ENCODE measurements around the gene PON3.
"Not testable (repeated sequence)": the region's sequence is repeated elsewhere in the genome, so short reads cannot be mapped to it uniquely, and the experiment has no call there.

Gene PON3

DNA sequence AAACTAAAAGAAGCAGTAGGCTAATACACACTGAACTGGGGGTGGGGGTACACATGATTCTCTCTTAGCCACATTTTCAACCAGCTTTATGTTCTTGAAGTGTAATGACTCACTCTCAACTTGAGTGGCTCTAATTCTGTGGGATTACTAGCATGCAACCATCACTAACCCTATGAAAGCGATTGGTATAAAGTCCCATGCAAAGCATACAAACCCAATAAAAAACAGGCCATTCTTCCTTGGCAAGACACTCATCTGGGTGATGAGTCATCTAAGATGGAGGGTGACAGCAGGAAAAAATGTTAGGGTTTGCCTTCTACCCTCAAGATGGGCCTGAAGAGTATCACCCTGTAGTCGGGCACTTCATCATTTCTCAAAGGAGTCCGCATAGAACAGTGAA, 14.9 kb upstream of the PON3 start:
- FAIRE-seq = no peak

DNA sequence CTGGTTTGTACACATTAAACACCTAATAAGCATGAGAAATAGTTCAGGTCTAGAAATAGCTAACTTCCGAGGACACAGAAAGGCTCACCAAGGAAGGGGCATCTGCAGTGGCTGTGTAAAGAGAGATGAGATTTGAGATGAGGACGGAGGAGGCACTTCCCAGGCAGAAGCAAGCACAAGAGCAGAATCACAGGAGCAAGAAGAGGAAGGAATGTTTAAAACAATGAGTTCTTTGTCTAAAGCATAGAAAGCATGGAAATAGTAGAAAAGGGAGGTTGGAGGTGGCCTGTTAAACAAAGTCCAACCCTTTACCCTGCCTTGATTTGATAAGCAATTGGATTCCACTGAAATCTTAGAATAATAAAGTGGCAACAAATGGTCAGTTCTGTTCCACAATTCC, 11.6 kb upstream of the PON3 start:
- no peak for FAIRE-seq

DNA sequence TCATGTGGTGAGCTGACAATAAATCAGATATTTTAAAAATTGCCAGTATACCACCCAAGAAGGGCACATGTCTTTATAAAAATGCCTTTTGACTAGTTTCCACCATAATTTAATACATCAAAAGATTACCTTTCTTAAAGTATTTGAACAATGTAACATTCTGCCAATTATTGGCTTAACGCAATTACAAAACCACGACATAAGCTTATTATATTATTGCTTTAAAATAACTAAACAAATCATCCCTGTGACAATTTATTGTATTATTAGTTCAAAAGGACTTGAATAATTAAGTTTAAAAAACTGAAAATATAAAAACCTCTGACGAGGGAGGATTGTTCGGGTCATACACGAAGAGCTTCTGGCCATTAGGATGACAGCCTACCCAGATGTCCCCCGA, 9.6 kb upstream of the PON3 start:
- no peak for FAIRE-seq

DNA sequence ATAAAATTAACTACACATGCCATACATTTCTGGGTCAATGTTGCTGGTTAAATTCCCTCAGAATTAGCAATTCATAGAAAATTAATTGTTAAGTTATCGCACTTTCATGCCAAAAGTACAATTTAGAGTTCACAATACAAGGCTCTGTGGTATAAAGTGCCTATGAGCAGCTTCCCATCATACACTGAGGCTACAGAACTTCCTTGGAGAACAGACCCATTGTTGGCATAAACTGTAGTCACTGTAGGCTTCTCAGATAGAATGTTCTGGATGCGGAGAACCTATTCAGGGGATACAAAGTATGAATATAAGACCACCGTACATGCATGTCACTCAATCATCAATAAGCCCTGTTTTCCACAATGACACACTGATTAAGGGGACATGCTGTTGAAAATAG, 9.0 kb upstream of the PON3 start:
- no peak for FAIRE-seq

DNA sequence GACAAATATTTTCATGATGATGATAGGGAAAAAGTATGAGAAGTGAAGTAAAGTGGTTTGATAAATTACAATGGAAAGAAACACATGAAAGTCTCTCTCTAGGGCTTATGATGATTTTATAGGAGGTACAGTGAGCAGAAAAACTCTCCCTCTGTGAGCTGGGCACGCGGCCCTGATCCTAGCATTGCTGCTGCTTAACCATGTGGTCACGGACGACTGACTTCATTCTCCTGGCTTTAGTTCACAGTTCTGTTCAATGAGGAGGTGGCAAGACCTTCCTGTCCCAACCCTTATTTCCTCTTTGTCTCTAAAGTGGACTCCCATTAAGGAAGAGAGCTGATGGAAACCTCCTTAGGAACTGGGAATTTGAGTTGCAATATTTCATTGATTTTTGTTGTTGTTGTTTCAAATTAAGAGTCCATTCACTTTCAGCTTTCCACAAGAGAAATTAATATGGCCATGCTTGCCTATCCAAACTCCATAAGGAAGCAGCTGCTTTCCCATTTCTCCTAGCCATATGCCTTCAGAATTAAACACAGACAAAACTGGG, 8.2 kb upstream of the PON3 start:
- FAIRE-seq = no peak

DNA sequence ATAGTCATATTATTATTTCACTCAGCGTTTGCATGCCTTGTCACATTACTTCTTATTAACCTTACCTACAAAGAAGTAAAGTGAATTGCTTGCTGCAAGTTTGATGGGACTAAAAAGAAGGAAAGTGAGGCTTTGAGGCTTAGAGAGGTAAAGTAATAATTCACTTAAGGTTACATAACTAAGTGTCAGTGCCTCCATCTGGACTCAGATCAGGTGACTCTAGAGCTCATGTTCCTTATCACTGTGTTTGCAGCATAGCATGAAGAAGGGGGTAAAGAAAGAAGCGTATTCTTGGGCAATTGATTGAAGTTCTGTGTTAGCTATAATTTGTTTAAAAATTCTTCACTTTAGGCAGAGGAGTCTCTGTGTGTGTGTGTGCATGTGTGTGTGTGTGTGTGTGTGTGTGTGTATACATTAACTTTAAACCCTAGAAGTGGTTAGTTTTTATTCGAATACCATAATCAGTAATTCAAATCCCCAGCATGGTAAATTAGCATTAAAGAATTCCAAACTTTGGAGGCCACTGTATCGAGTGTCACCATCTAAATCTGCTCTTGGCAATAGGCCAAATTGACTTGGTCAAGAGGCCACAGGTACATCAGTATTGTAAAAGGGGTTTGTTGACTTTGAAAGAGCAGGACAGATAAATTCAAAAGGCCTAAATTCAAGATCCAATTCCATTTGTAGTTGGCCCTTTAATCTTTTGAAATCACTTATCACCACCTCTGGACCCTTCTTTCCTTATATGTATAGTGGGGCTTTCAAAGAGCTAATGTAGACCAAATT, 2.2 kb upstream of the PON3 start:
- no peak for FAIRE-seq

DNA sequence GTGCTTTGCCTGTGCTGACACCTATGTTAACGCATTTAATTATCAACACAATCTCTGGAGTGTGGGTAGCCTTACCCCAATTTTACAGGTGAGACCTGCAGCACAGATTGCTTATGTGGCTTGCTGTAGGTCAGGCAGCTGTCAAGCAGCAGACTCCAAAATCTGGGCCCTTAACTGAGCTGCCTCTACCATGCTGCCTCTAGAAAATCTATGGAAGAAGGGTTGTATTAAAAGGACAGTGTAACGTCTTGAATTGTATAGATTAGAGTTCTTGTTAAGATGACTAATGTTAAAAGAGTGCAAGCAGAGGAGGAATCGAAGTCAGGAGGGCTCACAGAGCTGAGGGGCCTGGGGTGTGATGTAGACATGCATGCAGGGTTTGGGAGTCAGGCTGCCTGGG, 1.2 kb upstream of the PON3 start:
- no peak for FAIRE-seq

DNA sequence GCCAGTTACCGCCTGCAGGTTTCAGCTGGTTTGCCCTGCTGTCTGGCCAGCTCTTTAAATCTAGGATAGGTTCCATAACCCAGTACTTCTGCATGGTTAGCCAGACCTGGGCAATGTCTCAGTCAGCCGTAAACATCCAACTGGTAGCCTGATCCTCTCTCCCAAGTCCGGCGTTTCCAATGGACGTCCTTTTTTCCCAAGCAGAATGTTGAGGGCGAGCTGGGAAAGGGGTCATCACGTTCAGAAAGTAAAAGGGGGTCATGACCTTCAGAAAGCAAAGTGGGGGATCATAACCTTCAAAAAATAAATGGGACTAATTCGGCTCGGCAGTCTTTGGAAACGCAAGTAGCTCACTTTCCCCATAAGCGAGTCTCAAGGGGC, 430 bp downstream of the PON3 start:
- FAIRE-seq = no peak

DNA sequence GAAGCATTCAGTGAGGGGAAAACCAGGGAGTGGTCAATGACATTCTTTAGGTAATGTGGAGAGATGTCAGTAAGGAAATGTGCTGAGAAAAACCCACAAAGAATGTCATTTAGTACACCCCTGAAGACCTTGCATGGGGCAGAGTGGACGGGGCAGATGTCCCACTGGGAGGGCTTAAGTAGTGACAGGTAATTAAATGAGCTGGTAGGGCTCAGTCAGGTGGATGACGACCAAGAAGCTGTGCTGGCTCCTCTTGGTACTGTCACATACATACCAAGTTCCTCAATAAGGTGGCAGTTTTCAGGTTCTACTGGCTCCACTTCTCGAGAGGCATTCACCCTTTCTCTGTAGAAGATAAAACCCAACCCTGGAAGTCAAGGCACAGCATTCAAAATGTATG, 1.8 kb downstream of the PON3 start:
- no peak for FAIRE-seq

DNA sequence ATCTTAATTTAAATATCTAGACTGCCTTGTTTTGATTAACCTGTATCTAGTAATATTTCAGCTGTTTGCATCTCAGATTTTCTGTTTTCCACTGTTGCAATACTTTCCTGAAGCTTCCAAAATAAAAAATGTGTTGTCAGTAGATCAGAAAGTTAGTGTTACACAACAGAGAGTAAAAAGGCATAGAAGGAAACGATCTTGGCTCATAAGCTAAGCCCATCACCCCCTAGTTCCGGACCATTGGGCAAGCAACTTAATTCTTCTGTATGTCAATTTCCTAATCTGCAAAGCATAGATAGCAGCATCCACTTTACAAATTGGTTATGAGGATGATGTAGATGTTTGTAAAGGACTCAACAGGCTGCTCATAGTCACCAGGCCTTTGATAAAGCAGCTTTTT, 4.4 kb downstream of the PON3 start:
- FAIRE-seq = no peak

DNA sequence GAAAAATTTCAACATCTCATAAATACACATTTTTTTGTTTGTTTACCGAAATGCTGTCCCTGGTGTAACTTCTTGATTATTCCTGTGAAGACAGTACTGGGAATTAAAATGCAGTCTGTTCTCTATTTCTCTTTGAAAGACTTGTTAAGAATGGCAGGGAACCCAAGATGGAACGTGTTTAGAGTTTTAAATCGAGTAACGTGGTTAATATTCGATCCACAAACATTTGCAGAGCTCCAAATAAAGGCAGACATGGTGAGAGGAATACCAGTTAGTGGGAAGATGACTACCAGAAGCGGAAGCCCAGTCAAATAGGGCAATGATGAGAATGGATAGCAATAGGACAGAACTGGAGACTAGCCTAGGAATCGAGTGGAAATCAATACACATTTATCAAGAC, 6.7 kb downstream of the PON3 start:
- no peak for FAIRE-seq

DNA sequence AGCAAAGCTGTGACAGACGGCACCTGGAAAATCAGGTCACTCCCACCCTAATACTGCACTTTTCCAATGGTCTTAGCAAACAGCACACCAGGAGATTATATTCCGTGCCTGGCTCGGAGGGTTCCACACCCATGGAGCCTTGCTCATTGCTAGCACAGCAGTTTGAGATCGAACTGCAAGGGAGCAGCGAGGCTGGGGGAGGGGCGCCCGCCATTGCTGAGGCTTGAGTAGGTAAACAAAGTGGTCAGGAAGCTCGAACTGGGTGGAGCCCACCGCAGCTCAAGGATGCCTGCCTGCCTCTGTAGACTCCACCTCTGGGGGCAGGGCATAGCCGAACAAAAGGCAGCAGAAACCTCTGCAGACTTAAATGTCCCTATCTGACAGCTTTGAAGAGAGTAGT, 16.7 kb downstream of the PON3 start:
- FAIRE-seq = not testable (repeated sequence)

DNA sequence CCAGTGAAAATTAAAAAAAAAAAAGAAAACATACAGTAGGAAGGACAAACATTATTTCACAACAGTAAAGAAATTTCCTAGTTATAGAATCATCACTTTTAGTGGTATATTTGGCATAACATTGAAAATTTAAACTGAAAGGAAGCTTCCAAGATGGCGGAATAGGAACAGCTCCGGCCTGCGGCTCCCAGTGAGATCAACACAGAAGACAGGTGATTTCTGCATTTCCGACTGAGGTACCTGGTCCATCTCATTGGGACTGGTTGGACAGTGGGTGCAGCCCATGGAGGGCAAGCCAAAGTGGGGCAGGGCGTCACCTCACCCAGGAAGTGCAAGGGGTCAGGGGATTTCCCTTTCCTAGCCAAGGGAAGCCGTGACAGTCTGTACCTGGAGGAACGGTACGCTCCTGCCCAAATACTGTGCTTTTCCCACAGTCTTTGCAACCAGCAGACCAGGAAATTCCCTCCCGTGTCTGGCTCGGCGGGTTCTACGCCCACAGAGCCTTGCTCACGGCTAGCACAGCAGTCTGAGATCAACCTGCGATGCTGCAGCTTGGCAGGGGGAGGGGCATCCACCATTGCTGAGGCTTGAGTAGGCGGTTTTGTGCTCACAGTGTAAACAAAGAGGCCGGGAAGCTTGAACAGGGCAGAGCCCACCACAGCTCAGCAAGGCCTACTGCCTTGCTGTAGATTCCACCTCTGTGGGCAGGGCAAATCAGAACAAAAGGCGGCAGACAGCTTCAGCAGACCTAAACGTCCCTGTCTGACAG, 19.4 kb downstream of the PON3 start:
- FAIRE-seq = no peak

DNA sequence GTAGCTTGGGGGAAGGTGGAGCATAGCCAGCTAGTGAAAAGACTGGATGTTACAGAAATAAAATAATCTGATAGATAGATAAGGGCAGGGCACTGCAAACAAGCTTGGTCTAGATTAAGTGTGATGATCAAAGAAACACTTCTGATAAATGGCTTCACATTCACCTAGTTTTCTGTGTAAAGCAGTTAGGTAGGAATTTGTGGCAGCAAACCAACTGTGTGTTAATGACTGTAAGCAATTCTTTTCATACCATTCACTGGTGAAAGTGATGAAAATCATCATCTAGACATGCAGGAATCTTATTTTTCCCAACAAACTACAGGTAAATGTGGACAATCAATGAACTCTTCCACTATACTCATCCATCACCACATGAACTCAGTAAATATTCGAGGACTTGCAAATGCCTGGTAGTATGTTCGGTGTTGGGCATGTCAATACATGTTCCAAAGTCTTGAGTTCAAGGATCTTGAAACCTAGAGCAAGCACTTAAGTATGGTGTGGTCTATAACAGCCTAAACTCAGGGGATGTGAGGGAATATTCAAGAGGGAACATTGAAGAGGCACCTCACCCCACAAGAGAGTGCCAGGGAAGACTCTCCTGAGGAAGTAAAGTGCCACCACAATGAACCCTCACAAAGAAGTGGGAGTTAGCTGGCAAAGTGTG, 20.5 kb downstream of the PON3 start:
- FAIRE-seq = no peak

DNA sequence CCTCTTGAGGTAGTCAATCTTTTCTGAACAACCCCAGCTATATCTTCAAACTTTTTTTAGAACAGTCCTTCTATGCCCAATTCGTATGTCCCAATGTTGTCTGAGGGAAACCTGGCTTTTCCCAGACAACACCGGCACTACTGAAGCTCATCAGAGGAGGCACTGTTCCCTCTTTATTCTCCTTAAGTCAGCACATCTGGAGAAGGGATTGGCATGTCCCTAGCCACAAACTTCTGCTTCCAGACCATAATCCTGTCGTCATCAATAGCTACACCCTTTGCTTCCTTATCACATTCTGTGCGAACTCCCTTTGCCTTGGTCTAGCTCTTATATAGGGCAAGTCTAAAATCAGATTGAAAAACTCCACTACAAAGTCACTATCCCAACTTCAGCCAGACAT, 22.9 kb downstream of the PON3 start:
- no peak for FAIRE-seq

DNA sequence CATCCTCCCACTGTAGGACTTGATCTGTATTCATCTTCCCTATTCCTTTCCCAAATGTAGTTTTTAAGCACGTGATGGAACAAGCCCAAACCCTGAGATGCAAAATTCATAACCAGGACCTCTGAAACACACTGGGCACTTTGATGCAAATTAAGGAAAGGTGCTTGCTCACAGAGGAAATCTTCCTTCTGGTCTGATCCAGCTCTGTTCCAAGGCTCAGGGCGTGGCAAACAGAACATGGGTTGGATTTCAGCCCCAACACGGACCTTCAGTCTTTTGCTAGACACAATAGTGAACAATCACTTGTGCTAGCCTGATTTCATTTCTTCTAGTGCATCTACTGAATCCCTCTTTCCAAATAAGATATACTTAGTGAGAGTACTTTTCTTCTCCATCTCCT, 27.9 kb downstream of the PON3 start:
- FAIRE-seq = no peak

DNA sequence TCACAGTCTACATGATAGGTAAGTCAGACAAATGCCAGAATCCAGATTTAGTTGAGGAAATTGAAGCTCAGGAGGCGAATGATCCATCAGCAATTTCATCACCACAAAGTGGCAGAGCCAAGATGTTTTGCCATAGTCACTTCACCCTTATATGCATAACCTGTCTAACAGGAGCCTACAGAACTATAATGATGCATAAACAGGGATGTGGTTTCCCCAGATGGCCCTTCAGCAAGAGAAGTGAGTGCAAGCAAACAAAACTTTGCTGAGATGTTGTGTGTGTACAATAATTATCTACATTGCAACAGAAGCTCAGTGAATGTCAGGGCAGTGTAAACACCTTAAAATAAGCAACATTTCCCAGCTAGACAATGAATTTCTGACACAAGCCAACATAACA, 28.6 kb downstream of the PON3 start:
- no peak for FAIRE-seq

DNA sequence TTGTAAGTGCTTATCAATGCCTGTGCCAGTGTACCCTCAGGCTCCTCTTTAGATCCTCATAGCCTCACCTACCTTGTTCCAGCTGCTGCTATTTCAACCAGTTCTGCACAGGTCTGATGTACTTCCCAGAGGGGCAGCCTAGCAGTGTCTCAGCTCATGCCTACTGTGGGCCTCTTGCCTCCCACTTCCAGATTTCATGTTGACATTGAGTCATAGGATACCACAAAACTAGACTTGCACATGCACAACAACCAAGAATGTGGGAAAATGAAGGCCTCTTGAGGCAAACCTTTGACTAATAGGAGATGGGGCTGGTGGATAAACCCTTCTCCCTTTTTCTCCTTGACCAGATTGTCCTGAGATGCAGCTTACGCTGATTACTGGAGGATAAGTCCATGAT, 31.0 kb downstream of the PON3 start:
- no peak for FAIRE-seq

DNA sequence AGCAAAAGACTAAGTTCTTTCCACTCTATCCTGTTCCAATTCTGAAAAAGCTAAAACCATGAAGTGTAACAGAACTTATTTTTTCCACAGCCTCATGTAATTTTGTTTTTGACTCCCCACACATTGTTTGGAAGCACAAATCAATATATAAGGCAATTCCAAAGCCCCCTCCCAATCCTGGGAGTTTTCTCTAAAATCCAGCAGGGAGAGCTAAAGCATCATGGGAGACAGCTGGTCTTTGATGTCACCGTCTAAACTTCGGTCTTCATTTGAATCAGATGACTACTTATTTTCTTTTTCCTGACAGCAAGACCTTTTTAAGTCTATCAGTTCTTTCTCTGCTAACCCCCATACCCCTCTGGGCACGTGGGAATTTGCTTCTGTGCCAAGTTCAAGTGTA, 38.6 kb downstream of the PON3 start:
- no peak for FAIRE-seq

DNA sequence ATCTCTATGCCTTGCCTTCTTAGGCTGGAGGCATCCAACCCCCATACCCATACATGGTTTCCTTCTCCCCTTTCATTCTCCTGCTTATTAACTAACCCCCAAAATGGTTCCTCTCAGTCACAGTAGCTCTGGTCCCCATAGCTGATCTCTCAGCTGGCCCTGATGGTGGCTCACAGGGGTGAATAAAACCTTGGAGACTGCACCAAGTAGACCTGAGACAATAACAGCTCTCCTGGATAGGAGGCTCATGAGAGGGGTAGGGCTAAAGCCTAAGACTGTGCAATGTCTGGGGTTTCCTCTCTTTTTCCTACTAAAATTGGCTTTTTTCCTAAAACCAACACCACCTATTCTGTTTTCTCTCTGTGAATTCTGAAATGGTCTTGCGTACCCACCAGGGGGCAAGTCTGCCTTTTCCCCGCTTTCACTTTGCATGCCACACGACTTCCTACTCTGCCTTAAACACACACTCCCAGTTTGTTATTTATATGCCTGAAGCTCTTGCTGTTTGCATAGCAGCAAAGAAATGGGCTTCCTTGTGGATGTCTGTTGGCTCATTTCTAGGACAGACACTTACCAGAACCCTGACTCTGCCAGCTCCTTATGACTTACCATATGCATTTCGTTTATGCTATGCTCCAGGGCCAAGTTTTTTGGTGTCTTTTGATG, 53.4 kb downstream of the PON3 start:
- no peak for FAIRE-seq

DNA sequence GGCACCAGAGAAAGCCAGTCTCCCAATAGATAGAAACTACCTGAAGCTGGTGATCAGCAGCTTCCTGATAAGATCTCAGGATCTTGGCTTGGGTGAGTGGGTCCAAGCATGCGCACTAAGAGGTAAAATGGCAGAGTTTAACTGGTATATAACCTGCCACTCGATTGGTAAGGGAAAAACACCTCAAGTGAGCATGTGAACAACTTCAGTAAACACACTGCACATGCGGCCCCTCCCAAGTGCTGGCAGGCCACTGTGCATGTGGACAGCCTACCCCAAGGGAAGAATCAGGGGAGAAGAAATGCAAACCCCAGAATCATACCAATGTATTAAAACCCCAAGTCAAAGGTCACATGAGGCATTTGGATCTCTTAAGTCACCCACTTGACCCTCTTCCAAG, 54.1 kb downstream of the PON3 start:
- no peak for FAIRE-seq

DNA sequence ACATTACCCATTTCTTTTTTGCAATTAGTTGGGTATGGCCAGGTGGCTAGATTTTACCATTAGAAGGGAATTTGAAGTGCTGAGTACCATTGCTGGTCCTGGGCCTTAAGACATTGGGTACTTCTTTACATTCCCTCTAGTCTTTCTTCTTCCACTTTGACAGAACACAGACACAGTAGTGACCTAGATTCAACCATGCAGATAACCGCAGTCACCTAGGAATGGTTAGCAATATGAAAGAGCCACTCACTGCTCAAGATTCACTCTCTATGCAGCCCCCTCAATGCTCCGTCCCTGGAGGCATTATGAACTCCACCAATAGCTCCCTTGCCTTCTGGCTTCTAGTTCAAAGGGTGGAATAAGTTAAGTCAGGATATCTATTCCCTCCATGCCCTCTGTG, 55.7 kb downstream of the PON3 start:
- FAIRE-seq = no peak

DNA sequence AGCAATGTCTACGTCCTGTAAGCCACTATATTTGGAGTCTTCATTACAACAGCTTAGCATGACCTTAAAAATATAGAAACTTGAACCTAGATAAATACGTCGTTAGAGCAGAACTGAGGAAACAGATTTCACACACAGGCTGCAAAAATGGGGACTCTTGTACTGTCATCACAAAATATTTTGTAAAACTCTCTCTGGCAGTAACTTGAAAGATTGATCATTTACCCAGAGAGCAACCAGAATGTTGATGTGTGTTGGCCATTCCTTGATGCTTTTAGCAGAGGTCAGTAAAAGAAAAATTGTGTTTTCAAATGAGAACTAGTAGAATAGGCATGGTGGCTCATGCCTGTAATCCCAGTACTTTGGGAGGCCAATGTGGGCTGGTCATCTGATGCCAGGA, 57.3 kb downstream of the PON3 start:
- no peak for FAIRE-seq

Measured in TTC549 (cell line).